H9 (cell line): ENCODE measurements around the gene NKPD1. TPM values are rescaled to one million over a fixed set of nuclear protein-coding genes. Genes with fewer than 3 reads are reported as not detected.

ENCODE experiments used
- DNase-seq: peaks from one replicate; pipeline ENCODE4 v3.0.0-alpha.2; 2017
- H2AFZ ChIP-seq: one replicate; pipeline ENCODE4 v1.6.1; 2013; ENCODE audit warnings: mild to moderate bottlenecking, low read length, control low read depth, moderate library complexity
- H2AK5ac ChIP-seq: 2 replicates; pipeline ENCODE4 v1.6.1; 2013; ENCODE audit warnings: low read length, control low read depth, mixed read lengths; ENCODE audit not compliant: insufficient read length
- H2BK120ac ChIP-seq: one replicate; pipeline ENCODE4 v1.6.1; 2013; ENCODE audit warnings: low read depth, mild to moderate bottlenecking, low read length, control low read depth, inconsistent platforms; ENCODE audit not compliant: poor library complexity, severe bottlenecking
- H2BK12ac ChIP-seq: 2 replicates; pipeline ENCODE4 v1.6.1; 2013; ENCODE audit warnings: low read length, control low read depth, mixed read lengths, low read depth; ENCODE audit not compliant: insufficient read length
- H2BK15ac ChIP-seq: 2 replicates; pipeline ENCODE4 v1.6.1; 2013; ENCODE audit warnings: low read depth, low read length, control low read depth
- H2BK20ac ChIP-seq: one replicate; pipeline ENCODE4 v1.6.1; 2013; ENCODE audit warnings: low read depth, mild to moderate bottlenecking, low read length, control low read depth, inconsistent platforms; ENCODE audit not compliant: poor library complexity, severe bottlenecking
- H2BK5ac ChIP-seq: 2 replicates; pipeline ENCODE4 v1.6.1; 2013; ENCODE audit warnings: low read length, control low read depth, mixed read lengths; ENCODE audit not compliant: insufficient read length
- H3K14ac ChIP-seq: 2 replicates; pipeline ENCODE4 v1.6.1; 2013; ENCODE audit warnings: low read length, control low read depth; ENCODE audit not compliant: insufficient read depth
- H3K18ac ChIP-seq: 2 replicates; pipeline ENCODE4 v1.6.1; 2013; ENCODE audit warnings: low read depth, mild to moderate bottlenecking, mixed read lengths, low read length, control low read depth; ENCODE audit not compliant: insufficient read length
- H3K23ac ChIP-seq: 2 replicates; pipeline ENCODE4 v1.6.1; 2013; ENCODE audit warnings: low read length, control low read depth, mixed read lengths, low read depth; ENCODE audit not compliant: insufficient read length
- H3K23me2 ChIP-seq: 2 replicates; pipeline ENCODE4 v1.6.1; 2013; ENCODE audit warnings: low read depth, mild to moderate bottlenecking, mixed read lengths, low read length, control low read depth; ENCODE audit not compliant: insufficient read length, poor library complexity, severe bottlenecking
- H3K27ac ChIP-seq: 2 replicates; pipeline ENCODE4 v1.5.1; 2013; ENCODE audit warnings: low read length, control low read depth, mixed read lengths, low read depth; ENCODE audit not compliant: insufficient read length
- H3K27me3 ChIP-seq: 2 replicates; pipeline ENCODE4 v1.6.1; 2013; ENCODE audit warnings: low read length, control low read depth, inconsistent platforms; ENCODE audit not compliant: insufficient read depth
- H3K4ac ChIP-seq: 2 replicates; pipeline ENCODE4 v1.6.1; 2013; ENCODE audit warnings: low read depth, mild to moderate bottlenecking, control low read depth, inconsistent platforms, low read length, moderate library complexity
- H3K4me1 ChIP-seq: 2 replicates; pipeline ENCODE4 v1.6.1; 2013; ENCODE audit warnings: low read length, control low read depth, inconsistent platforms; ENCODE audit not compliant: insufficient read depth
- H3K4me2 ChIP-seq: 2 replicates; pipeline ENCODE4 v1.6.1; 2013; ENCODE audit warnings: low read length, control low read depth, mixed read lengths; ENCODE audit not compliant: insufficient read length, insufficient read depth
- H3K56ac ChIP-seq: 2 replicates; pipeline ENCODE4 v1.6.1; 2013; ENCODE audit warnings: low read depth, mild to moderate bottlenecking, mixed read lengths, low read length, control low read depth; ENCODE audit not compliant: insufficient read length
- H3K79me1 ChIP-seq: 2 replicates; pipeline ENCODE4 v1.6.1; 2013; ENCODE audit warnings: low read depth, mild to moderate bottlenecking, moderate library complexity, low read length, control low read depth, inconsistent platforms; ENCODE audit not compliant: insufficient read depth, poor library complexity, severe bottlenecking
- H3K79me2 ChIP-seq: 2 replicates; pipeline ENCODE4 v1.6.1; 2013; ENCODE audit warnings: low read length, control low read depth, inconsistent platforms; ENCODE audit not compliant: insufficient read depth
- H3K9ac ChIP-seq: 2 replicates; pipeline ENCODE4 v1.6.1; 2013; ENCODE audit warnings: low read length, control low read depth, mixed read lengths; ENCODE audit not compliant: insufficient read length; ENCODE audit errors: extremely low read depth
- H3K9me3 ChIP-seq: one replicate; pipeline ENCODE4 v1.6.1; 2013; ENCODE audit warnings: low read depth, low read length, inconsistent platforms; ENCODE audit not compliant: control insufficient read depth
- H3T11ph ChIP-seq: one replicate; pipeline ENCODE4 v1.6.1; 2013; ENCODE audit warnings: mild to moderate bottlenecking, low read length, control low read depth, inconsistent platforms
- H4K20me1 ChIP-seq: one replicate; pipeline ENCODE4 v1.6.1; 2013; ENCODE audit not compliant: control insufficient read depth, insufficient read length, insufficient read depth
- H4K5ac ChIP-seq: 2 replicates; pipeline ENCODE4 v1.6.1; 2013; ENCODE audit warnings: low read depth, mild to moderate bottlenecking, mixed read lengths, low read length, control low read depth; ENCODE audit not compliant: insufficient read length
- H4K8ac ChIP-seq: replicated peaks from 2 replicates; pipeline ENCODE4 v1.6.1; 2013; ENCODE audit warnings: low read length, control low read depth, mixed read lengths, low read depth; ENCODE audit not compliant: insufficient read length
- H4K91ac ChIP-seq: 2 replicates; pipeline ENCODE4 v1.6.1; 2013; ENCODE audit warnings: low read depth, mild to moderate bottlenecking, moderate library complexity, mixed read lengths, low read length, control low read depth; ENCODE audit not compliant: insufficient read length
- H3K27ac Mint-ChIP-seq, 3 experiments: 2 replicates in 2 of 3; 3 replicates in 1 of 3; pipeline ENCODE4 v1.8.0; 2020 to 2021; ENCODE audit warnings: mixed read lengths in 3 of 3, mild to moderate bottlenecking in 1 of 3, moderate library complexity in 1 of 3
- H3K27me3 Mint-ChIP-seq: 2 replicates; pipeline ENCODE4 v1.8.0; 2021; ENCODE audit warnings: low read depth, mild to moderate bottlenecking, moderate library complexity, mixed read lengths
- H3K36me3 Mint-ChIP-seq, 3 experiments: 2 replicates in 2 of 3; 3 replicates in 1 of 3; pipeline ENCODE4 v1.8.0; 2020 to 2021; ENCODE audit warnings: low read depth in 3 of 3, mixed read lengths in 3 of 3; ENCODE audit not compliant: insufficient read depth in 1 of 3
- H3K4me1 Mint-ChIP-seq, 2 experiments: 2 replicates each; pipeline ENCODE4 v1.8.0; 2020; ENCODE audit warnings: mixed read lengths in 2 of 2
- H3K4me3 Mint-ChIP-seq, 2 experiments: 2 replicates in 1 of 2; 3 replicates in 1 of 2; pipeline ENCODE4 v1.8.0; 2020 to 2021; ENCODE audit warnings: mild to moderate bottlenecking in 2 of 2, mixed read lengths in 2 of 2, moderate library complexity in 1 of 2
- H3K9me3 Mint-ChIP-seq, 2 experiments: 2 replicates in 1 of 2; 3 replicates in 1 of 2; pipeline ENCODE4 v1.8.0; 2020; ENCODE audit warnings: mild to moderate bottlenecking in 2 of 2, mixed read lengths in 2 of 2, moderate library complexity in 1 of 2
- WGBS: extraction: QIAGEN DNeasy Blood & Tissue Kit; methylation state at CpG from one replicate; pipeline ENCODE4 v1.1.7; 2013; ENCODE audit warnings: missing lambda C conversion rate, low lambda C conversion rate, mixed read lengths; ENCODE audit not compliant: insufficient read length; ENCODE audit errors: extremely low coverage; 5-methylcytosine and 5-hydroxymethylcytosine counted together
- total RNA-seq: library from RNA; stranded (reverse); gene quantifications from 2 replicates; pipeline ENCODE4 v1.2.1, GENCODE V29; 2021
- TF ChIP-seq, protein P1 (sequence below): fragments of 200-600 bp; sonication (generic); conservative IDR thresholded peaks from 3 replicates; pipeline ENCODE4 v1.8.0; 2021; ENCODE audit warnings: antibody characterized with exemption, mild to moderate bottlenecking

The NKPD1 gene
- total RNA-seq, 1 experiment from 2014 or later: 0.17 TPM

DNA sequence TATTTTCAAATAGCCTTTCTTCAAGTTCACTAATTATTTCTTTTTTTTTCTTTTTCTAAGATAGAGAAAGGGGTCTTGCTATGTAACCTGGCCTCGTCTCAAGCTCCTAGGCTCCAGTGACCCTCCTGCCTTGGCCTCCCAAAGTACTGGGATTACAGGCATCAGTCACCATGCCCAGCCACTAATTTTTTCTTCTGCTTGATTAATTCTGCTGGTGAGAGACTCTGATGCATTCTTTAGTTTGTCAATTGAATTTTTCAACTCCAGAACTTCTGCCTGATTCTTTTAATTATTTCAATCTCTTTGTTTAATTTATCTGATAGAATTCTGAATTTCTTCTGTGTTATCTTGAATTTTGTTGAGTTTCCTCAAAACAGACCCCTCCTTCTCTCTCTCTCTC lies 29.2 kb upstream of the NKPD1 start:
- Mint-ChIP-seq H3K36me3 (no peaks in the 10 kb centered on the region), H3K9me3 (no peaks in the 10 kb centered on the region), H3K27ac (no peak overlapping the region), H3K27me3 (peaks cover 22% of the 10 kb centered on the region), H3K4me1 (peaks cover 2 to 7% of the 10 kb centered on the region in 2 experiments; a peak in 1 of 4 replicates), H3K4me3 (no peak overlapping the region)
- Histone ChIP-seq H3T11ph (no peak overlapping the region), H3K9me3 (no peaks in the 10 kb centered on the region), H2BK120ac (no peak overlapping the region), H2BK5ac (no peak overlapping the region), H3K18ac (no peak overlapping the region), H4K5ac (no peak overlapping the region), H3K9ac (no peak overlapping the region), H3K79me2 (no peaks in the 10 kb centered on the region), H3K27ac (no peak overlapping the region), H4K20me1 (no peaks in the 10 kb centered on the region), H3K4ac (no peak overlapping the region), H2BK20ac (no peak overlapping the region), H3K23ac (no peak overlapping the region), H4K91ac (no peak overlapping the region), H3K56ac (no peak overlapping the region), H3K14ac (no peak overlapping the region), H3K79me1 (no peaks in the 10 kb centered on the region), H3K23me2 (no peaks in the 10 kb centered on the region), H2AK5ac (no peak overlapping the region), H2BK15ac (no peak overlapping the region), H4K8ac (no peak overlapping the region), H3K27me3 (no peaks in the 10 kb centered on the region), H3K4me1 (no peaks in the 10 kb centered on the region), H2BK12ac (no peak overlapping the region), H3K4me2 (no peak overlapping the region), H2AFZ (no peak overlapping the region)
- DNase-seq: no peak
- TF ChIP-seq, protein P1, sequence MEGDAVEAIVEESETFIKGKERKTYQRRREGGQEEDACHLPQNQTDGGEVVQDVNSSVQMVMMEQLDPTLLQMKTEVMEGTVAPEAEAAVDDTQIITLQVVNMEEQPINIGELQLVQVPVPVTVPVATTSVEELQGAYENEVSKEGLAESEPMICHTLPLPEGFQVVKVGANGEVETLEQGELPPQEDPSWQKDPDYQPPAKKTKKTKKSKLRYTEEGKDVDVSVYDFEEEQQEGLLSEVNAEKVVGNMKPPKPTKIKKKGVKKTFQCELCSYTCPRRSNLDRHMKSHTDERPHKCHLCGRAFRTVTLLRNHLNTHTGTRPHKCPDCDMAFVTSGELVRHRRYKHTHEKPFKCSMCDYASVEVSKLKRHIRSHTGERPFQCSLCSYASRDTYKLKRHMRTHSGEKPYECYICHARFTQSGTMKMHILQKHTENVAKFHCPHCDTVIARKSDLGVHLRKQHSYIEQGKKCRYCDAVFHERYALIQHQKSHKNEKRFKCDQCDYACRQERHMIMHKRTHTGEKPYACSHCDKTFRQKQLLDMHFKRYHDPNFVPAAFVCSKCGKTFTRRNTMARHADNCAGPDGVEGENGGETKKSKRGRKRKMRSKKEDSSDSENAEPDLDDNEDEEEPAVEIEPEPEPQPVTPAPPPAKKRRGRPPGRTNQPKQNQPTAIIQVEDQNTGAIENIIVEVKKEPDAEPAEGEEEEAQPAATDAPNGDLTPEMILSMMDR: no peak
- no CpG with 5 or more reads among the region's 1 CpG for WGBS
